GM18505 (cell line): ENCODE measurements around the gene IGDCC3.
"Not testable (repeated sequence)": the region's sequence is repeated elsewhere in the genome, so short reads cannot be mapped to it uniquely, and the experiment has no call there.

ENCODE experiments used
- ATAC-seq: cut with Tn5 transposase; IDR thresholded peaks from one replicate; pipeline ENCODE4 v1.9.1; 2021; ENCODE audit not compliant: unreplicated experiment
- POLR2A ChIP-seq: IDR thresholded peaks from 4 replicates; pipeline ENCODE4 v1.6.1; 2011; ENCODE audit warnings: borderline replicate concordance; ENCODE audit not compliant: insufficient read depth, insufficient read length; ENCODE audit errors: extremely low read depth

IGDCC3 gene

GRCh38 chr15:65368302-65369211 is 9.2 kb downstream of the IGDCC3 start:
- ATAC-seq, result no peak
- no peak for TF ChIP-seq POLR2A

- TF ChIP-seq POLR2A, result no peak
- no peak for ATAC-seq
Measured at GRCh38 chr15:65366122-65366892, 11.5 kb downstream of the IGDCC3 start.

- no peak for ATAC-seq
- no peak for TF ChIP-seq POLR2A
Measured at GRCh38 chr15:65365229-65365628, 12.6 kb downstream of the IGDCC3 start.

GRCh38 chr15:65363766-65364165 is 14.0 kb downstream of the IGDCC3 start:
- TF ChIP-seq POLR2A, result no peak
- no peak for ATAC-seq

GRCh38 chr15:65363306-65363705 is 14.5 kb downstream of the IGDCC3 start:
- ATAC-seq, result no peak
- TF ChIP-seq POLR2A, result no peak

- no peak for TF ChIP-seq POLR2A
- ATAC-seq, result no peak
Measured at GRCh38 chr15:65362491-65362890, 15.3 kb downstream of the IGDCC3 start.

- no peak for TF ChIP-seq POLR2A
- no peak for ATAC-seq
Measured at GRCh38 chr15:65361708-65362459, 15.9 kb downstream of the IGDCC3 start.

- no peak for ATAC-seq
Measured at GRCh38 chr15:65360506-65360905, 17.3 kb downstream of the IGDCC3 start.

GRCh38 chr15:65355988-65356353 is 21.8 kb downstream of the IGDCC3 start:
- ATAC-seq, result no peak
- no peak for TF ChIP-seq POLR2A

More at GRCh38 chr15:65360506-65360905, 17.3 kb downstream of the IGDCC3 start:
- TF ChIP-seq POLR2A, result no peak

GRCh38 chr15:65355173-65355987 is 22.4 kb downstream of the IGDCC3 start:
- ATAC-seq, result no peak
- no peak for TF ChIP-seq POLR2A

- ATAC-seq, result no peak
- TF ChIP-seq POLR2A, result no peak
Measured at GRCh38 chr15:65354835-65355172, 23.0 kb downstream of the IGDCC3 start.

- not testable (repeated sequence) for ATAC-seq
Measured at GRCh38 chr15:65351972-65352371, 25.8 kb downstream of the IGDCC3 start.

GRCh38 chr15:65349338-65349737 is 28.5 kb downstream of the IGDCC3 start:
- ATAC-seq, result no peak
- TF ChIP-seq POLR2A, result no peak

GRCh38 chr15:65347756-65348155 is 30.0 kb downstream of the IGDCC3 start:
- not testable (repeated sequence) for ATAC-seq
